Measurements from ENCODE around the gene ABLIM2. TPM values are rescaled to one million over a fixed set of nuclear protein-coding genes. Genes with fewer than 3 reads are reported as not detected.

Gene ABLIM2
- total RNA-seq, 2 experiments from 2014 or later: 0.32 to 0.54 TPM

- Mint-ChIP-seq H3K27ac (no peak overlapping the region), H3K4me3 (no peak overlapping the region), H3K4me1 (ENCODE audit: low read depth) (no peaks in the 10 kb centered on the region), H3K9me3 (peaks cover 18% of the 10 kb centered on the region), H3K27me3 (no peaks in the 10 kb centered on the region), H3K36me3 (ENCODE audit: low read depth) (peaks cover 5% of the 10 kb centered on the region)
- ChIA-PET POLR2A (no interaction called here), CTCF (no interaction called here)
- intact Hi-C loops (cut with micrococcal nuclease): no loop called here
- ATAC-seq: no peak
- DNase-seq: no peak
- TF ChIP-seq CTCF (IDR thresholded peaks at IDR 0.05): no peak
Observed at GRCh38 chr4:8067945-8068896, 90.4 kb downstream of the ABLIM2 start.

GRCh38 chr4:8067274-8067936, 91.2 kb downstream of the ABLIM2 start:
- H3K27me3 Mint-ChIP-seq: no peaks in the 10 kb centered on the region
- no peak overlapping the region for H3K27ac Mint-ChIP-seq
- H3K4me3 Mint-ChIP-seq: no peak overlapping the region
- ChIA-PET CTCF (no interaction called here), POLR2A (no interaction called here)
- no peak for DNase-seq
- intact Hi-C loops (cut with micrococcal nuclease): no loop called here
- peaks cover 19% of the 10 kb centered on the region for H3K9me3 Mint-ChIP-seq
- H3K4me1 Mint-ChIP-seq (ENCODE audit: low read depth): no peaks in the 10 kb centered on the region
- ATAC-seq: no peak
- TF ChIP-seq CTCF (IDR thresholded peaks at IDR 0.05): no peak
- H3K36me3 Mint-ChIP-seq (ENCODE audit: low read depth): peaks cover 5% of the 10 kb centered on the region

- H3K27ac Mint-ChIP-seq: no peak overlapping the region
- ChIA-PET POLR2A (no interaction called here), CTCF (no interaction called here)
- TF ChIP-seq CTCF (IDR thresholded peaks at IDR 0.05): no peak
- intact Hi-C loops (cut with micrococcal nuclease): no loop called here
- H3K4me1 Mint-ChIP-seq (ENCODE audit: low read depth): no peaks in the 10 kb centered on the region
- H3K36me3 Mint-ChIP-seq (ENCODE audit: low read depth): peaks cover 5% of the 10 kb centered on the region
- H3K9me3 Mint-ChIP-seq: peaks cover 19% of the 10 kb centered on the region
- no peak overlapping the region for H3K4me3 Mint-ChIP-seq
- no peak for DNase-seq
- no peaks in the 10 kb centered on the region for H3K27me3 Mint-ChIP-seq
- no peak for ATAC-seq
Observed at GRCh38 chr4:8066336-8066931, 92.2 kb downstream of the ABLIM2 start.

GRCh38 chr4:8063974-8064563, 94.5 kb downstream of the ABLIM2 start:
- intact Hi-C loops (cut with micrococcal nuclease): no loop called here
- Mint-ChIP-seq H3K27me3 (no peaks in the 10 kb centered on the region), H3K27ac (no peak overlapping the region), H3K36me3 (ENCODE audit: low read depth) (peaks cover 5% of the 10 kb centered on the region), H3K4me3 (no peak overlapping the region), H3K4me1 (ENCODE audit: low read depth) (no peaks in the 10 kb centered on the region), H3K9me3 (peaks cover 19% of the 10 kb centered on the region)
- TF ChIP-seq CTCF (IDR thresholded peaks at IDR 0.05): no peak
- CTCF ChIA-PET: no interaction called here
- POLR2A ChIA-PET: no interaction called here
- DNase-seq (no peak), ATAC-seq (no peak)

All from activated CD8-positive, alpha-beta T cell treated with anti-CD3 and anti-CD28 coated beads for 36 hours (primary cell).